GM15510 (cell line): Measurements from ENCODE around the gene FADS2.

Experiments used
- POLR2A ChIP-seq: IDR thresholded peaks from 3 replicates; pipeline ENCODE4 v1.6.1; 2011; ENCODE audit warnings: borderline replicate concordance; ENCODE audit not compliant: insufficient read length; ENCODE audit errors: extremely low read depth

Gene FADS2

GRCh38 chr11:61888590-61888989 lies 60.5 kb downstream of the FADS2 start:
- no peak for TF ChIP-seq POLR2A

GRCh38 chr11:61889831-61890230 lies 61.7 kb downstream of the FADS2 start:
- TF ChIP-seq POLR2A: no peak

- no peak for TF ChIP-seq POLR2A
Observed at GRCh38 chr11:61890529-61891330, 62.6 kb downstream of the FADS2 start.

GRCh38 chr11:61891331-61892084 lies 63.4 kb downstream of the FADS2 start, which contains the start of gene FADS3:
FADS3 (minus strand) TSS chr11:61891545; CDS start chr11:61891381, 164 bp downstream.
- no peak for TF ChIP-seq POLR2A

- TF ChIP-seq POLR2A: no peak
Observed at GRCh38 chr11:61892085-61892370, 63.9 kb downstream of the FADS2 start.

- no peak for TF ChIP-seq POLR2A
Observed at GRCh38 chr11:61893981-61894380, 65.9 kb downstream of the FADS2 start.

- no peak for TF ChIP-seq POLR2A
Observed at GRCh38 chr11:61895046-61895717, 67.1 kb downstream of the FADS2 start.

GRCh38 chr11:61895718-61896059 lies 67.6 kb downstream of the FADS2 start:
- TF ChIP-seq POLR2A: no peak

GRCh38 chr11:61896665-61897386 lies 68.7 kb downstream of the FADS2 start:
- TF ChIP-seq POLR2A: no peak

- TF ChIP-seq POLR2A: no peak
Observed at GRCh38 chr11:61897387-61898246, 69.5 kb downstream of the FADS2 start.

GRCh38 chr11:61898247-61898582 lies 70.1 kb downstream of the FADS2 start:
- no peak for TF ChIP-seq POLR2A

GRCh38 chr11:61899146-61899841 lies 71.2 kb downstream of the FADS2 start:
- TF ChIP-seq POLR2A: no peak

- TF ChIP-seq POLR2A: no peak
Observed at GRCh38 chr11:61900251-61900650, 72.2 kb downstream of the FADS2 start.
